GDM1 (cell line): ENCODE results near the gene ARHGEF12.

Source experiments
- DNase-seq: peaks from one replicate; lab custom pipeline; 2025; lab: John Stamatoyannopoulos, UW

ARHGEF12 gene, protein sequence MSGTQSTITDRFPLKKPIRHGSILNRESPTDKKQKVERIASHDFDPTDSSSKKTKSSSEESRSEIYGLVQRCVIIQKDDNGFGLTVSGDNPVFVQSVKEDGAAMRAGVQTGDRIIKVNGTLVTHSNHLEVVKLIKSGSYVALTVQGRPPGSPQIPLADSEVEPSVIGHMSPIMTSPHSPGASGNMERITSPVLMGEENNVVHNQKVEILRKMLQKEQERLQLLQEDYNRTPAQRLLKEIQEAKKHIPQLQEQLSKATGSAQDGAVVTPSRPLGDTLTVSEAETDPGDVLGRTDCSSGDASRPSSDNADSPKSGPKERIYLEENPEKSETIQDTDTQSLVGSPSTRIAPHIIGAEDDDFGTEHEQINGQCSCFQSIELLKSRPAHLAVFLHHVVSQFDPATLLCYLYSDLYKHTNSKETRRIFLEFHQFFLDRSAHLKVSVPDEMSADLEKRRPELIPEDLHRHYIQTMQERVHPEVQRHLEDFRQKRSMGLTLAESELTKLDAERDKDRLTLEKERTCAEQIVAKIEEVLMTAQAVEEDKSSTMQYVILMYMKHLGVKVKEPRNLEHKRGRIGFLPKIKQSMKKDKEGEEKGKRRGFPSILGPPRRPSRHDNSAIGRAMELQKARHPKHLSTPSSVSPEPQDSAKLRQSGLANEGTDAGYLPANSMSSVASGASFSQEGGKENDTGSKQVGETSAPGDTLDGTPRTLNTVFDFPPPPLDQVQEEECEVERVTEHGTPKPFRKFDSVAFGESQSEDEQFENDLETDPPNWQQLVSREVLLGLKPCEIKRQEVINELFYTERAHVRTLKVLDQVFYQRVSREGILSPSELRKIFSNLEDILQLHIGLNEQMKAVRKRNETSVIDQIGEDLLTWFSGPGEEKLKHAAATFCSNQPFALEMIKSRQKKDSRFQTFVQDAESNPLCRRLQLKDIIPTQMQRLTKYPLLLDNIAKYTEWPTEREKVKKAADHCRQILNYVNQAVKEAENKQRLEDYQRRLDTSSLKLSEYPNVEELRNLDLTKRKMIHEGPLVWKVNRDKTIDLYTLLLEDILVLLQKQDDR (N-terminal part only)

DNA sequence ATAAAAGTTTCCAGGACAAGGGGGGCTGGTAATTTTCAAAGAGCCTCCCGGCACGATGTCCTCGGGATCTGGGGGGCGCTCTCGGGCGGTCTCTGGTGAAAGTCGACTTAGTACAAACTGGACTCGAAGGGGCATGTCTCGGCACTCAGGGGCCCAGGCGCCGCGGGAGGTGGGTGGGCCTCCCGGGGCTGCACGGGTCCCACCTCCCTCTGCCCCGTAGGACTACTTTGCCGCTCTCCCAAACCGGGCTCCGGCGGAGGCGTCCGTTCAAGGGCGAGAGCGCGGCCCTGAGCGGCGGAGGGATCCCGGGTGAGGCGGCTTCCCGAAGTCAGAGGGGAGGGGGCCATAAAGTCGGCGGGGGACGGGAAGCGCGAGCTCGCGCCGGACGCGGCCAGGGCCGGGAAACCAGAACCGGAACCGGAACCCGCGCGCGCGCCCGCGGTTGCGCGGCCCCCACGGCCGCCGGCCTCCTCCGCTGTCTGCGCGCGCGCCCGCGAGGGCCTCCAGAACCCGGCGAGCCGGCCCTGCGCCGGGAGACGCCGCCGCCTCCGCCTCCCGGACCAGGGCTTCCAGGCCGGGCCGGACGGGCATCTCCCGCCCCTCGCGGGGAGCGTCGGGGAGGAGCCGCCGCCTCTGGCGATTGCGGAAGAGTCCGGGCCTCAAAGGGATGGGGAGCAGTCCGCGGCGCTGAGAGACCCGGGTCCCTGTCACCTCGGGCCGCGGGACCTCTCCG, at the start of gene ARHGEF12:
ARHGEF12 (plus strand) TSS at position 506 of the 733 bp plus-strand sequence. CDS start 831 bp downstream, outside the sequence.
- DNase-seq: peak; percentile 89

DNA sequence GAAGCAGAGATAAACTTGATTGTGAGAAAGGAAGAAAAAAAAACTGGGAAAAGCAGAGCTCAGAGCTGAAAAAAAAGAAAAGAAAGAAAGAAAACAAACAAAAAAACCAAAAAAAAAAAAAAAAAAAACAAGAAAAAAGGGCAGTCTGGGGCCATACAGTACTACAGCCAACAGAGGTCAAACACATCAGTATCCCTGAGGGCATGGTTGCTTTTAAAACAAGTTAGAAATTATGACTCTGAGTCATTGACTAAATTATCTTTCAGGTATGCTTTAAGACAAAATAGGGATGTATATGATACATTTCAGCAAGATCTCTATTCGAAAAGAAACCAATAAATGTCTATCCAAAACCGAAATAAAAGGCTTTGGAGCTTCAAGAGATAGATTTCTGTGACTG, 48.2 kb upstream of the ARHGEF12 start:
- DNase-seq: no peak

DNA sequence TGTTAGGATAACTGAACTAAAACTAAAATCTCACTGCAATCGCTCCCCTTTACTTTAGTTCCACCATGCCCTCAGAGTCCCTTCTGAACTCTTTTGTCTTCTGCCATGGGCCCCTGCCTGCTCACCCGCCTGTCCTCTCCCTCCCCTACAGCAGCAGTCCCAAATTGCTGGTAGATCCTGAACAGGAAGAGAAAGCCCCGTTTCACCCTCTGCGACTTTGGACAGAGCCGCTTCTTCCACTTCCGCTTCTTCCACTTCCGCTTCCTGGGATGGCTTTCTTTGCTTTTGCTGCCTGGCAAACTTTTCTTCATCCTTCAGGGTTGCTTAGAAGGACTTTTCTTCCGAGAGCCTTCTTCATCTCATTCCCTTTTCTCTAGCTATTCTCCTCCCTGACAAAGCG, 46.8 kb upstream of the ARHGEF12 start:
- no peak for DNase-seq

DNA sequence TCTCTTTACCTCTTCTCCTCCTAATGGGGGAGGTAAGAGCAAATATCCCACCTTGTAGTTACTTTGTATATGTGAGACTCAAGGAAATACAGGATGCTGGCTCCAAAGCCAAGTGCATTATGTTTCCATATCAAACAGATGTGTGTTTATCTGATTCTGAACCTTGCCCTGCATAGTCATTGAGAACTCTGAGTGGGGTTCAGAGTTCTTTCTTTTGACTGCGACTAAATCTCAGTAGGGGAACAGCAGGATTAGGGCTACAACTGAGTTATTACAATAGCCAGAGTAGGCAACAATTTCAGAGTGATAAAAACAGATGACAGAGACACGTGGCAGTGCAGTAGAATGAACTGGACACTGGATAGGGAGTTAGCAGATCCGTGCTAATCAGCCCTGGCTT, 45.3 kb upstream of the ARHGEF12 start:
- DNase-seq: no peak

DNA sequence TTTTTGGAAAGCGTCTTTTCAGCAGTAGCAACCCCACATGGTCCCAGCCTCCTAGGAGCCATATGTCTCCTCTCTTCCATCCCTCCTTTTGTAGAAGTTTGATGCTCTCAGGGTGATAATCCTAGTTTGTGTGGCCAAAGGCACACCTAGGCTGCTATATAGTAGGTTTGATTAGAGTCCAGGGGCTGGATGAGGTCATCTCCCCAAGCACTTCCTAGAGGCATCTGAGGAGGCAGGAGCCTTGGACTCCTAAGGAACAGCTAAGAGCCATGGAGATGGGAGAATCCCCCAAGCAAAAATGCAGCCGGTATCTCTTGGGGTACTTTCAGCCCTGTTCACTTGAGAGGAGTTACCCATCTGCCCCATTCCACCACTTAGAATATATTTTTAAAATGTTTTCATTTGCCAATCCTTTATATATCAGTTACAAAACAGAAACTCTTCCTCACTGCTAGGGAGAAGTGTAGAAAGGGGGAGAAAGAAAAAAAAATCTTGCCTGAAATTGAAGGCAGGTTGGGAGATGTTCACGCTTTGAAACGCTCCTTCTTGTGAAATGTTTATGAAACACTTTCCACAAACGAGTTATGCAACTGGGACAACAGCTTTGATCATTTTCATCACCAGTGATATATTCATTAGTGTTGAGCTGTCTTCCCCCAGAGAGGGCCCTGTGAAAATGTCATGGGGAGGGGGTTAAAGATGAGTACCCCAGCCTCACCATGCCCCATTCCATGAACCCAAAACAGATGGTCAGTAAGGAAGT, 43.0 kb upstream of the ARHGEF12 start:
- DNase-seq: no peak

DNA sequence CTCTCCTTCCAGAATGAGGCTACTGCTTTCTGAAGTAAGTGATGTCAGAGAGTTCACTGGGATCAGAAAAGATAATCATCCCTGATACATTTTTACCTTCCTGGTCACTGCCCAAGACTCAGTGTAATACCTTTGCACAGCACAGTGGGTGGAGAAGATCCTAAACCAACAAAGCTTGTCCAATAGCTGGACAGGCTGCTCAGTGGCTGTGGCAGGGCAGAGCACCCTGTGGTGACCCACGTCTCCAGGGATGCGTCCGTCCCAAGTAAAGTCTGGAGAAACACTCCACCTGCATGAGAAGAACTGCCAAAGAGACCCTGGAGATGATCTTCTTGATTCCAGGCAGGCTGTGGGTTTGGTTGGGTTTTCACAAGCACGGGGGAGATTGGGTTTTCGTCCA, 42.1 kb upstream of the ARHGEF12 start:
- DNase-seq: no peak

DNA sequence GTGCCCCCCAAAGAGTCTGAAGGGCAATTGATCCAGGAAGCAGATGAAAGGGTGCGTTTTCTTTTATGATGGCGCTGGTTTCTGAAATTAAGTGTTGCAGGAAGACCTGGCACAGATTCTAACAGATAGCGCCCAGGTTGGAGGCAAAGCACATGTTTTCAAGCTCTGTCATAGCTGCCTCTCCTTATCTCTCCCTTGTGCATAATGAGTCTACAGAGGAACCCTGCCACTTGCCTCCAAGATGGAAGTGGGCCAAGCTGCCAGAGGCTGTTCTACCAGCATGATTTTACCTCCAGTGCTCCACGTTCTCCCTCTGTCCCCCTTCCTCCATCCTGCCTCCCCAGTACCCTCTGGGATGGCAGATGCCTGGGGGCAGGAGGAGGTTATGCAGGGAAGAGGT, 41.1 kb upstream of the ARHGEF12 start:
- no peak for DNase-seq

DNA sequence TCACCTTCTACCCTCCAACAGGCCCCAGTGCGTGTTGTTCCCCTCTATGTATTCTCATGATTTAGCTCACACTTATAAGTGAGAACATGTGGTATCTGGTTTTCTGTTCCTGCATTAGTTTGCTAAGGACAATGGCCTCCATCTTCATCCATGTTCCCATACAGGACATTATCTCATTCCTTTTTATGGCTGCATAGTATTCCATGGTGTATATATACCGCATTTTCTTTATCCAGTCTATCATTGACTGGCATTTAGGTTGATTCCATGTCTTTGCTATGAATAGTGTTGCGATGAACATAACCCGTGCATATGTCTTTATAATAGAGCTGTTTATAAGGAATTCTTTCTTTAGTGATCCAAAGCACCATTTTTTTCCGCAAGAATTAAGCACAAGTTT, 39.7 kb upstream of the ARHGEF12 start:
- no peak for DNase-seq

DNA sequence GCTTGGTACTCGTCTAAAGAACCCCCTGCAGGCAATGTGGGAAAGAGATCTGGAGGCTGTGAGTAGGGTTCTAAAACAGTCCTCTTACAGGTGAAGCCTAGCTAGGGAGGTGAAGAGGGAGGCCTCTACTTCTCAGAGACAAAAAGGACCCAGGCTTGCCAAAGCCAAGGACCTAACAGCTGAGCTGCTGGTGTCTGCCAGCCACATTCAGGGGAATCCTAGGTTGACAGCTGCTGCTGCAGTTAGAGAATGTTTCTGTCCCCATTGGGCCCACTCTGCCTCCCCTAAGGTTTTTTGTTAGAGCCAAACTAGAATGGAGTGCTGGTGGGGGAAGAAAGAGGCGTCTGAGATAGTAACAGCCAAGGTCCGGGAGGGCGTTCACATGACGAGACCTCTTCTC, 37.8 kb upstream of the ARHGEF12 start:
- DNase-seq: no peak

DNA sequence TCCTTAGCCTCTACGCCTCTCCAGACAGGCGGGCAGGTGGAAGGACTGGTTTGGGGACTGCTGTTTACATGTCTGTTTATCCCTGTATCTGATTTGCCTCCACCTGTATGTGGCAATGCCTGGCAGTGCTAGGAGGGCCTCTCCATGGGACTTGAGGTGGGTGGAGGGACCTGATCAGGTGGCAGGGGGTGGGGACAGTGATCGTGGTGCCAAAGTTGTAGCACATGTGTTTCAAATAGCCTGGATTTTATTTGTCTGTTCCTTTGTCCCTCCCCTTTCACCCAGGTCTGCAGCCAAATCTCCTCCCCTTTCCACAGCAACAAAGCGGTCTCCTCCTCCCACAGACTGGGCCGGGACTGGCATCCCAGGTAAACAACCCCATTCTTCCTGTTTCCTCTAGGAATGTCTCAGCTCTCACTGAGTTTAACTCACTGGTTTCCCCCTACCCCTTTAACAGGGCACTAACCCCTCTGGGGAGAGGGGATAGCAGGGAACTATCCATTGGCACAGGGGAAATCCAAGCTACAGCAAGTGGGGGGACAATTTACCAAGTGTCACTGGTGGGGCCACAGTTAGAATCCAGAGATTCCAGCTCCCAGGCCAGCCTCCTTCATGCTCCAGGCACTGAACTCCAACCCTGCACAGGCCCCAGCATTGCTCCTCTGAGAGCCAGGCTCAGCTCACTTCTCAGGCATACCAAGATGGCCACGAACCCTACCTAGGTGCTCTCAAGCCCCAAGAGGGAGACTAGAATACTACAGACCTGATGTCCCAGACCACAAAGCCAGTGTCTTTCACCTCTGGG, 34.0 kb upstream of the ARHGEF12 start:
- DNase-seq: no peak

DNA sequence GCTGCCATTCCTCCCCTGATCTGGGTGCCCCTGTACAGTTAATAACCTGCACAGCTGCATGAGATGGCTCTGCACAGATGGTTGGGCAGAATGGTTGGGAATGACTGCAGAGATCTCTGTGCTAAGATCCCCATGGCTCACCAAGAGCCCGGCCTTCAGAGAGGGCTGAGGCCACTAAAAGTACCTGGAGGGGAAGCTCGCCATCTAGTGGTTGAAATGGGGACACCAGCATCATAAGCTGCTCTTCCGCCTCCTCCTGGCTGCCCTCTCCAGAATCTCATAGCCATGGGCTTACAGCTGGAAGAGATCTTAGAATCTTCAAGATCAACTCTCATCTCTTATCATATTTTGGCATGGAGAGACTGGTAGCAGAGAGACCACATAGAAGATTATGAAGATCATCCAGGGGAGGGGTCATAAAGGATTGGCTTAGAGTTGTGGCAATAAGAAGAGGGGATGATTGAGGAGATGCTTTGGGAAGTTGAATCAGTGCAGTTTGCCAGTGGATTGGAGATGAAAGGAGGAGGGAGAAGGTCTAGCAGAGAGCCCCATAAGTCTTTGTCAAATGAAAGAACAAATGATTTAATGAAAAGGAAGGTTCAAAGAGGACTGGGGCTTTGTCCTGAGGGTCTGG, 33.1 kb upstream of the ARHGEF12 start:
- DNase-seq: peak; percentile 53

DNA sequence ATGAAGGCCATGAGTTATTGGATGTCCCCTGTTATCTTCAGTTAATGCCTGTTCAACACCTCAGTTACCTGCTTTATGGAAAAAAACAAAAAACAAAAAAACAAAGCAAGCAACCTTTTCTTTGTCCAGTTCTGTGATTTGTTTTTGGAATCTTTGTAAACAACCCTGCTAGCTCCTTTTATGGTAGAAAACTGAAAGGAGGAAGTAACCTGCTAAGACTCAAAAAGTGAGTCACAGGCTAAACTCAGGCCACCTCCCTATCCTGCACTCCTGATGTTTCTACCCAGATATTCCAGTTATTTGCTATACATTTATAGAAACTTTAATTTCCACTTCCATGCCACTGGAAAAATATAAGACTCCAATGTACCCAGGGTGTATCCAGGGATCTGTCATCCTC, 31.7 kb upstream of the ARHGEF12 start:
- DNase-seq: no peak

DNA sequence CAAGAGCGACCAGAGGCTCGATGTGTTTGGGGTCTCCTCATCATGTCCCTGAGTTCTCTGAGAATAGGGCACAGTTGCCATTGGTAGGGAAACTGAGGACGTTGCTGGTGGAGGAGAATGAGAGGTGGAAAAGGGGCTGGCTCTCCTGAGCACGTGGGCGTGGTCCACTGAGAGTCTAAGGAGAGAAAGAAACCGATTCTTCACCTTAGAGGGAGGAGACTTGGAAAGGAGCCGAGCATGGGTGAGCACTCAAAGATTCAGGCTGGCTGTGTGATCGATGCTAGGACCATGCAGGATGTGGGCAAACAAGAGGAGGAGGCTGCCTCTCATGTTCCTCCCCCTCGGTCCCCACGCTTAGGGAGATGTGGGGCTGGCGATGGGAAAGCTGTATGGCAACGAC, 30.9 kb upstream of the ARHGEF12 start:
- DNase-seq: no peak

DNA sequence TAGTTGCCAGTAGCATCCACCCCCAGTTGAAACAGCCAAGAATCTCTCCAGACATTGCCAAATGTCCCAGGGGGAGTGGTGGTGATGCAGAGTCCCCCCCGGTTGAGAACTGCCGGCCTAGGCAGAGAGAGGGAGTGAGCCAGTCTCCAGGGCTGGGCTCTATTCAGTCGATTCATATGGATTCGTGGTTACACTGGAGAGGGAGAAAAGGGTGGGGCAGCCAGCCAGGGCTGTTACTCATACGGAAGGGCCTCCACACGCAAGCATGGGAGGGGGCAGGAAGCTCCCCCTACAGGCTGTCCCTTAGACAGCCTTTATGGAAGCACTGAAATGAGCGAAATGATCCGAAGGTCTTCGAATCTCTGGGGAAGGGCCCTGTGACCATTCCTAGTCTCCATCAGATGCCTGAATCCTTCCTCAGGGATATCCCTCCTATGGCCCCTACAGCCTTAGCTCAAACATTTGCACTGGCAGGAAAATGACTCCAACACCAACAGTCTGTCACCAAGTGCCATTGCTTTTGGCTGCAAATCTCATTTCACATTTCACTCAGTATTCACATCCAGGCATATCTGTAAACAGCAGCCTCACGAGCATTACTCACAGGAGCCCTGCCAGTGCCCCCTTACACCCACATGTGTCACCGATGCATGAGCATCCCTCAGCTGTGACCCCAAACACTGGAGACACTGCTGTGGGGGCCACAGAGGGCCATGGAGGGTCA, 29.5 kb upstream of the ARHGEF12 start:
- no peak for DNase-seq

DNA sequence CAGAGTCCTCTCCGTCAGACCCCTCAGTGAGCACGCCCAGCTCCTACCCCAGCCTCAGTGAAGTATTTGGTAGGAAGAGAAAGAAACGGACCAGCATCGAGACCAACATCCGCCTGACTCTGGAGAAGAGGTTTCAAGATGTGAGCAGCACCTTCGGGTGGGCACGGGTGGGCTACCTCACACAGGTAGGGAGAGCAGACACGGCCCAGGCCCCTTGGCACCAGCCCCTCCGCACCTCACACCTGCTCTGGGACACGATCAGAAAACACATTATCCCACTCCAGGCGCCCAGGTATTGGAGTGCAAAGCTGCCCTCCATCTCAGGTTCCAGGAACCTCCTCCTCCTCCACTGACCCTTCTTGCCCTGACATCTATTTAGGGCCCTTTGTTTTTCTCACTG, 28.7 kb upstream of the ARHGEF12 start:
- DNase-seq: no peak

DNA sequence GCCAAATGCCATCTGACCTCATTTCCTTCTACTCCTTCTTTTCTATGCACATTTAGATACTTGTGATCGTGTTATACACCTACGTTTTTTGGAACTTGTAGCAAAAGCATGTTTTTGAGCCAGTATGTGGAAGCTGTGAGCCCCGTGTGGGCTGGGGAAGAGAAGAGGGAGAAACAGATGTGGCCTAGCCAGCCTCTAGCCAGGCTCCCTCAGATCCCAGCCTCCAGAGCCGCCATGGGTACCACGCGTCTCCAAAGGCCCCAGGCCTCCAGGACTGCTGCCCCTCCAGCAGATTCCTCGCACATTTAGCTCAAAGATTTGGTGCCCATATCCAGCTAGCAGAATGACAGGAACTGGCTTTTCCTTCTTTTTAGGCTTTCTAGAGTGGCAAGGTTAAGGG, 28.1 kb upstream of the ARHGEF12 start:
- no peak for DNase-seq

DNA sequence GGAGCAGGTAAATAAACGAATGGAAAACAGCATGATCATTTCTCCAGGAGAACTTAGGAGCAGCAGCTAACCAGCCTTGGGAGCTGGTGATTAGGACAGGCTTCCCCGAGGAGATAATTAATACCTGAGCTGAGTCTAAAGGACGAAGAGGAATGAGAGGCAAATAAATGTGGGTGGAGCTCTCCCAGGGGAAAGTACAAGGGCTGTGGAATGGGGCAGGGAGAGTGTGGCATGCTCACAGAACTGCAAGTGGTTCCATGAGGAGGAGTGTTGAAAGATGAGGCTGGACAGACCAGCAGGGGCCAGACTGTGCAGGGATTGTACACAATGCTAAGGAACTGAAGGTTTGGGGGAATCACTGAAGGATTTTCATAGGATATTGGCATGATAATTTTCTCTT, 25.3 kb upstream of the ARHGEF12 start:
- DNase-seq: no peak

DNA sequence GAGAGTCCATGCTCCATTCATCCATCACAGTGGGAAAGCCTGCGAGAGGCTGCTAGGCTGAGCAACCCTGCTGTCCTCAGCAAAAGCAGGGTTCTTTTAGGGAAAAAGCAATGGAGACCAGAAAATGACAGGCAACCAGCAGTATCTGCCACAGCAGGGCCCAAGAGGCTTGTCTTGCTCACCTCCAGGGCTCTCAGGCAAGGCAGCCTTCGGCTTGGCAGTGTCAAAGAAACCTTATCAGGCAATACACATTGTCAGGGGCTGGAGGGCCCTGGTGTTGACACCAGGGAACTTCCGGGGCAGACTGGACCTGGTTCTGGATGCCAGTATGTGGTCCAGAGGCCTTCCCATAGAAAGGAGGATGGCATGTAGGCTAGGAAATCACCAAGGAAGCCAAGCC, 21.4 kb upstream of the ARHGEF12 start:
- no peak for DNase-seq
